Right cardiac atrium (tissue), 5 donors: ENCODE data around the gene COG3. TPM values are rescaled to one million over a fixed set of nuclear protein-coding genes. Genes with fewer than 3 reads are reported as not detected.

Experiments
- ATAC-seq, 2 donors: fragments of 200-7000 bp; cut with Tn5 transposase; one replicate each; pipeline versions ENCODE4 v1.8.0 to v1.9.1; 2020; ENCODE audit warnings: moderate library complexity in 2 of 2, mild to moderate bottlenecking in 1 of 2
- DNase-seq, 3 donors: peaks; one replicate each; pipeline ENCODE4 v3.0.0-alpha.2; 2020
- H3K27ac ChIP-seq: one replicate; pipeline ENCODE4 v1.5.1; 2013; ENCODE audit warnings: mild to moderate bottlenecking, low read length, control low read depth, moderate library complexity
- H3K27me3 ChIP-seq: one replicate; pipeline ENCODE4 v1.6.1; 2013; ENCODE audit not compliant: control insufficient read depth, insufficient read depth
- H3K4me1 ChIP-seq: one replicate; pipeline ENCODE4 v1.6.1; 2013; ENCODE audit warnings: low read length; ENCODE audit not compliant: control insufficient read depth, insufficient read depth
- H3K4me3 ChIP-seq: one replicate; pipeline ENCODE4 v1.5.1; 2013; ENCODE audit warnings: low read length, control low read depth
- H3K9me3 ChIP-seq: one replicate; pipeline ENCODE4 v1.6.1; 2013; ENCODE audit warnings: low read length; ENCODE audit not compliant: control insufficient read depth
- WGBS: extraction: QIAGEN DNeasy Blood & Tissue Kit; methylation state at CpG from one replicate; pipeline ENCODE4 v1.1.7; 2013; 5-methylcytosine and 5-hydroxymethylcytosine counted together
- intact Hi-C, 4 donors: fragments of 100-400 bp; cut with DNase I; formaldehyde crosslinking; loops; one replicate each; pipeline versions ENCODE4 v1.11.0 to v1.14.0; 2022 to 2023
- polyA plus RNA-seq: library from polyadenylated mRNA; stranded (reverse); fragments of 200-250 nt; gene quantifications from one replicate; pipeline ENCODE4 v1.2.3, GENCODE V29; 2013
- total RNA-seq, 4 donors: library from RNA; stranded (reverse); fragmentation: NEBNext Ultra II Directional; extraction: Animal tissue kit (Norgen Biotek cat#: 25700); gene quantifications; one replicate each; pipeline ENCODE4 v1.2.1, GENCODE V29; 2021
- donor health status: healthy with polysubstance abuse.
- donor health status: DM: no; HTN: yes; CAD: no.
- donor health status: DM: no; HTN: no; CAD: no.
- donor health status: DM: no; HTN: yes; CAD: no; lungs with severe emphysema.
- donor health status: DM: yes; HTN: yes; CAD: no.

COG3 gene
- total and polyA plus RNA-seq, 5 donors: 10.4 to 23.9 (median 17.5) TPM

DNA sequence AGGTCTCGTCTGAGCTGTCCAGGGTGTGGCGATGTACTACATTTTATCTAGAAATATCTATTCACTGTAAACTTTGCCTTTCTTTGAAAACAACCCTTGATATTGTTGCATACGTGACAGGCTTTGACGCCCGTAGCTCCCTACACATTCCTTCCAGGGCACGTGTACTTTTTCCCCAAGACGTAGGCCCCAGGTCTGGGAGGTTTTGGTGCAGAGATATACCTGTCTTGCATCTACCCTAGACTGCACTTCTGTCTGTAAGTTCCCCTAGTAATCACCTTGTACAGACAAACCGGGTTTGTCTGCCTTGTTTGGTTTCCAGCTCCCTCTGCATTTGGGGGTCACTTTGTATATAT is 81.6 kb downstream of the COG3 start:
- WGBS: 84% methylated on average over 8 of the region's 8 CpGs
- H3K27ac ChIP-seq: no peak overlapping the region
- H3K4me3 ChIP-seq: no peak overlapping the region
- no peak for ATAC-seq
- no peaks in the 10 kb centered on the region for H3K27me3 ChIP-seq
- intact Hi-C loops: no loop called here
- DNase-seq: no peak
- no peaks in the 10 kb centered on the region for H3K4me1 ChIP-seq
- H3K9me3 ChIP-seq: no peaks in the 10 kb centered on the region

DNA sequence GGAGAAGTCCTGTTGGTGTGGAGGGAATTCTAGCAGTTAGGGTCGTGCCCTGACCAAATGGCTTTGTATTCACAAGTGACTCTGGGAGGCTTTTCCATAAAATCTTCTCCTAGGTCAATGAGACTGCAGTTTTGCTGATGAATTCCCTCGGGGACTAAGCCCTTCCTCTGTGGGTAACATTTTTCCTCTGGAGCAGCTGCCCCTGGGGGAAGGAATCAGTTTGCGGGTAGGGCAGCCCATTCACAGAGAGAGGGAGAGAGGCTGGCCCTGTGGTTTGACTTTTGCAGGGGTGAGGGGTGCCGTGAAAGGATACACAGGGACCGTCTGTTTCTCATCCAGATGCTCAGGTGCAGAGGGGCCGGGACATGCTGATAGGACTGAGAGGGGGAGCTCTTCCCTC is 83.5 kb downstream of the COG3 start:
- Histone ChIP-seq H3K4me1 (no peaks in the 10 kb centered on the region), H3K4me3 (no peak overlapping the region), H3K9me3 (no peaks in the 10 kb centered on the region), H3K27ac (no peak overlapping the region), H3K27me3 (no peaks in the 10 kb centered on the region)
- ATAC-seq: no peak
- no peak for DNase-seq
- 53% methylated on average over 6 of the region's 6 CpGs for WGBS
- intact Hi-C loops: no loop called here

DNA sequence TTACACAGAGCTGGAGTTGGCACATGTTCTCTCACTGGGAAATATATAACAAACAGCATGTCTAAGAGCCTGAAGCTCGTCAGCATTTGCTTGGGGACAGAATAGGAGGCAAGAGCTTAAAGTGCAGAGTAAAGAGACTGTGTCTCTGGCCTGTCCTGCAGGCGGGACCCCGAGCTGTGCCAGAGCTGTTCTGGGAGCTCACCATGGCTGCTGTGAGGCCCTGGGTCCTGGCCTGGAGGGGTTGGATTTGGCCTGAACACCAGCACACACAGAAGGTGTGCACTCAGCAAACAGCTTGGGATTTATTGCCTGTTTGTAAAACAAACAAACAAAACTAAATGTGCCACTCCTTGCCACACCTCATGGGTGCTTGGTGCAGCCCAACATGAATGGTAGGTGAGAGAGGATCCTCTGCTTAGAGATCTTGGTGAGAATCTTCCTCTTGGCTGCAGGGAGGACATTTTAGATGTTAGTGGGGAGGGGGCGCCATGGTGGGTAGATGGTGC is 89.9 kb downstream of the COG3 start:
- 89% methylated on average over 4 of the region's 4 CpGs for WGBS
- Histone ChIP-seq H3K27ac (no peak overlapping the region), H3K4me1 (no peaks in the 10 kb centered on the region), H3K9me3 (no peaks in the 10 kb centered on the region), H3K4me3 (no peak overlapping the region), H3K27me3 (no peaks in the 10 kb centered on the region)
- intact Hi-C loops: no loop called here
- ATAC-seq (no peak), DNase-seq (no peak)

DNA sequence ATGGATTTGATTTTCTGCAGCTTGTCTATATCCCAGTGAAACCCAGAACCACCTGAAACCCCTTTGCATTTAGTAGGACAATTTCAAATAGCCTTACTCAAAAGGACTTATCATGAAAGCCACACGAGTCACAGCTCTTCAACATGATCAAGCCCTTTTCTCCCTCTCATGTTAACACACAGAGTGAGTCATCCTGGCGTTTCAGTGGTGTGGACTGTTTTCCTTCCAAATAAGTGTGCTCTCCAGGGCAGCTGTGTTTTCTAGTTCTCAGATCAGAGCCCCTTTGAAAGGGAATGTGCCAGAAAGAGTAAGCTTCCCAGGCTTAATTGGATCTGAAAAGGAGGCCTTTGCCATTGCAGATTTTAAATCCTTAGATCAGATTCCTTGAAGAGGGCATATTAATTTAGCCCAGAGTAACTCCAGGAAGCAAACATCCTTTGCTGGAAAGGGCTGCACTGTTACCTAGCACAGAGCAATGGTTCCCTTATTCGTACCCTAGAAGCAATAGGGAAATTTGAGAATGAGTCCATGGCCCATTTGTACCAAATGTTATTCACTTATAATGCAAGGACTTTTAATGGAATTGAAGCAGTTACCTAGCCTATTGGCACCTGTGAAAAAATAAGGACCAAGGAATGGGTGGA is 99.5 kb downstream of the COG3 start:
- H3K4me1 ChIP-seq: no peaks in the 10 kb centered on the region
- ATAC-seq: no peak
- DNase-seq: no peak
- no peak overlapping the region for H3K27ac ChIP-seq
- 45% methylated on average over 3 of the region's 3 CpGs for WGBS
- intact Hi-C loops: no loop called here
- no peak overlapping the region for H3K4me3 ChIP-seq
- H3K27me3 ChIP-seq: no peaks in the 10 kb centered on the region
- no peaks in the 10 kb centered on the region for H3K9me3 ChIP-seq

DNA sequence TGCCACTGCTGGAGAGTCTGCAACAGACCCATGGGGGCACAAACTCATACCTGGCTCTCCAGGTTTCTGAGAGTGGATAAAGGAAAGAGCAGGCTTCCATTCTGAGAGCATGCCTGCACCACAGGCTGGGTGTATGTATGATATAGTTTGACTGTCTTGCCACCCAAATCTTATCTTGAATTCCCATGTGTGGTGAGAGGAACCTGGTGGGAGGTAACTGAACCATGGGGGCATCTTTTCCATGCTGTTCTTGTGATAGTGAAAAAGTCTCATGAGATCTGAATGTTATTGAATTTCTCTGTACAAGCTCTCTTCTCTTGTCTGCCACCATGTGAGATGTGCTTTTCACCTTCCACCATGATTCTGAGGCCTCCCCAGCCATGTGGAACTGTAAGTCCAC is 100.6 kb downstream of the COG3 start:
- DNase-seq (no peak), ATAC-seq (no peak)
- H3K4me3 ChIP-seq: no peak overlapping the region
- intact Hi-C loops: no loop called here
- H3K27ac ChIP-seq: no peak overlapping the region
- H3K9me3 ChIP-seq: no peaks in the 10 kb centered on the region
- no peaks in the 10 kb centered on the region for H3K4me1 ChIP-seq
- H3K27me3 ChIP-seq: no peaks in the 10 kb centered on the region

DNA sequence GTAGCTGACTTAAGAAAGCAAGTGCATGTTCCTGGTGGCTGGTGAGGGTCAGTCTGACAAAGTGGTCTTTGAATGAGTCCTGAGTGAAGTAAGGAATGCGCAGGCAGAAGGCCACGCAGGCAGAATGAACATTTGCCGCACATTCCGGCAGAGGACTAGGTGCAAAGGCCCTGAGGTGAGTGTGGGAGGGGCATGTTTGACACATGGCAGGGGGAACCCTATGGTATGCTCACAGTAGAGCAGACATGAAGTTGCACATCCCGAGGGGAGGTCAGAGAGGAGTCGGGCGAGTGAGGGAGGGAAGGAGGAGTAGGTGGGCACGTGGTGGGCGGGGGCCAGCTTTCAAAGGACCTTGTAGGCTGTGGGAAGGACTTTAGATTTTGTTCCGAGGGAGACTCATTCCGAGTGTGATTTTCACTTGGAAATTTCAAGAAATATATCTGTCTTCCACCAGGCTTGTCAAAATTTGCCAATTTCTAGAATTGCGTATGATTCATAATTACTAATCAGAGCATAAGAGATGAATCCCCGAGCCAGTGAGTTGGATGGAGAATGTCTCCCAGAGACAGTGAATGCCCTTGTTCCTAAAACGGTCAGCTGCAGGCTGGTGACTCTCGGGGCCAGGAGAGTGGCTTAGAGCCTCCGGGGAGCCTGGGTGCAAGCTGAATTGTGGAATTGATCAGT is 110.5 kb downstream of the COG3 start:
- no peaks in the 10 kb centered on the region for H3K27me3 ChIP-seq
- H3K4me3 ChIP-seq: no peak overlapping the region
- no peaks in the 10 kb centered on the region for H3K4me1 ChIP-seq
- ATAC-seq: no peak
- no peak overlapping the region for H3K27ac ChIP-seq
- intact Hi-C loops: no loop called here
- 85% methylated on average over 16 of the region's 16 CpGs for WGBS
- no peaks in the 10 kb centered on the region for H3K9me3 ChIP-seq
- no peak for DNase-seq

DNA sequence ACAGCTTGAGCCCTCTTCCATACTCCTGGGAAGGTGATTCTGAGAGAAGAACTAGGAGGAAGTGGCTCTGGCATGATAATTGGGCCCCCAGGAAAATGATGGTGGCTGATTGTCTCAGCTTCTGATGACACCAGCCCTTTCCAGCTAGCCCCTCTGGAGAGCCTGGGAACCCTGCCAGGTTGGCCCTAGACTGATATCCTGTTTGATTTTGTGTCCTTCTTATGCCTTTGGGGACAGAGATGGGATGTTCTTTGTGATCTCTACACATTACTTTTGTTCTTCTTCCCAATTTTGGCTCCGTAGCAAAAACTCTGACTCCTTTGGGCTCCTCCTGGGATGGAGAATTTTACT is 111.1 kb downstream of the COG3 start:
- intact Hi-C loops: no loop called here
- no peak overlapping the region for H3K27ac ChIP-seq
- no peaks in the 10 kb centered on the region for H3K9me3 ChIP-seq
- H3K4me3 ChIP-seq: no peak overlapping the region
- no peak for ATAC-seq
- 63% methylated on average over 1 of the region's 1 CpG for WGBS
- H3K27me3 ChIP-seq: no peaks in the 10 kb centered on the region
- no peak for DNase-seq
- H3K4me1 ChIP-seq: no peaks in the 10 kb centered on the region

DNA sequence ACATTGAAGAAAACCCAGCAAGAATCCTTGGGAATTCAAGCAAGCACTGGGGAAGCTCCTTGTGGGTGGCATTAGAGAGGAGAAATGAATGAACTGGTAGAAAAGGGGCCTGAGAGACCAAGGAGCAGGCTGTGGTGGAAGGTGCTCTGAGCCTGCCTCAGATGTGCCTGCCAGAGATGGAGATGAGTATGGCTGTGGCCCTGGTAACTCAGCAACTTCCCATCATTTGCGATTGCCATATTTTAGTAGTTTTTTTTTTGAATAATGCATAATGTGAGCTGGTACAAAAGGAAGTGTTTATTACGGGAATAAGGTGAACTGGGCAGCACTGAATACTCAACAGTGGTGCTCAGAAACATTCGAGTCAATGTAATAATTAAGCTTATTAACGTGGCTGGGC is 111.7 kb downstream of the COG3 start:
- WGBS: 84% methylated on average over 4 of the region's 4 CpGs
- intact Hi-C loops: no loop called here
- ATAC-seq (no peak), DNase-seq (no peak)
- no peaks in the 10 kb centered on the region for H3K27me3 ChIP-seq
- H3K9me3 ChIP-seq: no peaks in the 10 kb centered on the region
- no peak overlapping the region for H3K4me3 ChIP-seq
- no peaks in the 10 kb centered on the region for H3K4me1 ChIP-seq
- no peak overlapping the region for H3K27ac ChIP-seq

DNA sequence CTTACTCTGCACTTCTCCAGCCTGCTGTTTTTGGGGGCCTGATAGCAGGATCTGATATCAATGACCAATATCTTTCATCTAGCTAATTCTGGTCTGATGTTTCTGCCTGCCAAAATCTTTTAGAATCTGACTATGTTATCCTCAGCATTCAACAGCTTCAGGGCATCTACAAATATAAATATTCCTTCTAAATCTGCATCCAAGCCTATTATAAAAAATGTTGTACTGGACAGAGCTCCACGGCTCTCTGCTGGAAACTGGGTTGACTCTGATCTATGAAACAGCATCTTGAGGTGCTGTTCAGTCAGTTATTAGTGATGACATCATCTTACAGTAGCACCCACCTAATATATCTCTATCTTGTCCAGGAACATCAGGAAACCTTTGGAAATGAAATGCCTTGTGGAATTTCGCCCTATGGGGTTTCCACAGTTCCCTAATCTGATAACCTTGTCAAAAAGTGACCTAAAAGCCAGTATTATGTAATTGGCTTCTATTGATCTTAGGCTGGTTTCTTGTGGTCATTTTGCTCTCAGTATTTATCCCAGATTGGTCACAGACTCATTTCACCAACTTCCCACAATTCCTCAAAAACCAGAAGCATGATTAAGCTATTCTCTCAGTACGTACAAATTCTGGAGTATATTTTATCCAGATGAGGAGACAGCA is 117.8 kb downstream of the COG3 start:
- DNase-seq (no peak), ATAC-seq (no peak)
- intact Hi-C loops: no loop called here
- Histone ChIP-seq H3K27me3 (no peaks in the 10 kb centered on the region), H3K4me1 (no peaks in the 10 kb centered on the region), H3K9me3 (no peaks in the 10 kb centered on the region), H3K4me3 (no peak overlapping the region), H3K27ac (no peak overlapping the region)
- 54% methylated on average over 3 of the region's 3 CpGs for WGBS

DNA sequence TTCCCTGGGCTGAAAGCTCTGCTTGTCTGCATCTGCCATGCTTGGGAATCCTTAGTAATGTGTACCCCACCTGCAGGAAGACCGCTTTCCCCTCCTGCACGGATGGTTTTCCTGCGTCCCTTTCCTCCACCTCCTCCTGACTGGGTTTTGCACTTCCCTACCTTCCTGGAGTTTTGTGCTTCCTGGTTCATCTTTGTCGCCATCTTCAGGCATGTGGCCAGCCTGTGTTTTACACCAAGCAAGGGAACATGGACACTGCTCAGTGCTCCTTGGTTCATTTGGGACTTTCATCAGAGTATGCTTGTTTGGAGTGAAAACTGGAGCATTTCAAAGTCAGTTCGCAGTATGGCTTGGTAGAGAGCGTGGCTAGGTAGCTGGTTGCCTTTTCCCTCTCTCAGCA is 120.1 kb downstream of the COG3 start:
- Histone ChIP-seq H3K4me1 (no peaks in the 10 kb centered on the region), H3K9me3 (no peaks in the 10 kb centered on the region), H3K27me3 (no peaks in the 10 kb centered on the region), H3K27ac (no peak overlapping the region), H3K4me3 (no peak overlapping the region)
- DNase-seq (no peak), ATAC-seq (no peak)
- intact Hi-C loops: no loop called here
- WGBS: 77% methylated on average over 6 of the region's 6 CpGs
